ENCODE data around the gene BRI3BP. TPM values are rescaled to one million over a fixed set of nuclear protein-coding genes. Genes with fewer than 3 reads are reported as not detected.

The BRI3BP gene
- total RNA-seq, 1 donor = 2.2 TPM

- H3K79me2 ChIP-seq (ENCODE audit: insufficient read depth, low read length) = no peaks in the 10 kb centered on the region
- no peak overlapping the region for H2AFZ ChIP-seq (ENCODE audit: low read length)
- H4K20me1 ChIP-seq (ENCODE audit: insufficient read depth, low read length) = no peaks in the 10 kb centered on the region
- no peak overlapping the region for H3K4me2 ChIP-seq (ENCODE audit: insufficient read depth, low read length)
- H3K9me3 ChIP-seq (ENCODE audit: low read depth, low read length) = no peaks in the 10 kb centered on the region
- peak; percentile 11 for TF ChIP-seq CTCF (IDR thresholded peaks at IDR 0.05; ENCODE audit: extremely low read depth, low read depth, low read length)
- no peak for DNase-seq (ENCODE audit: insufficient read length, low spot score, missing footprints)
- H3K27me3 ChIP-seq (ENCODE audit: insufficient read depth, low read length) = no peaks in the 10 kb centered on the region
- no peak overlapping the region for H3K27ac ChIP-seq (ENCODE audit: low read depth, low read length)
- H3K4me3 ChIP-seq (ENCODE audit: insufficient read depth, low read length) = no peak overlapping the region
- no peaks in the 10 kb centered on the region for H3K4me1 ChIP-seq (ENCODE audit: insufficient read depth, low read length)
- H3K36me3 ChIP-seq (ENCODE audit: insufficient read depth, low read length) = no peaks in the 10 kb centered on the region
Measured at GRCh38 chr12:125038976-125039625, 45.7 kb downstream of the BRI3BP start.

- no peaks in the 10 kb centered on the region for H3K36me3 ChIP-seq (ENCODE audit: insufficient read depth, low read length)
- peak overlapping the region; percentile 93 for H3K4me2 ChIP-seq (ENCODE audit: insufficient read depth, low read length)
- peak; percentile 78 for DNase-seq (ENCODE audit: insufficient read length, low spot score, missing footprints)
- no peaks in the 10 kb centered on the region for H3K27me3 ChIP-seq (ENCODE audit: insufficient read depth, low read length)
- TF ChIP-seq CTCF (IDR thresholded peaks at IDR 0.05; ENCODE audit: extremely low read depth, low read depth, low read length) = no peak
- peaks cover 4% of the 10 kb centered on the region for H3K4me1 ChIP-seq (ENCODE audit: insufficient read depth, low read length)
- H4K20me1 ChIP-seq (ENCODE audit: insufficient read depth, low read length) = no peaks in the 10 kb centered on the region
- no peaks in the 10 kb centered on the region for H3K9me3 ChIP-seq (ENCODE audit: low read depth, low read length)
- H3K27ac ChIP-seq (ENCODE audit: low read depth, low read length) = no peak overlapping the region
- H3K79me2 ChIP-seq (ENCODE audit: insufficient read depth, low read length) = no peaks in the 10 kb centered on the region
- H2AFZ ChIP-seq (ENCODE audit: low read length) = peak overlapping the region; percentile 96
- peak overlapping the region; percentile 75 for H3K4me3 ChIP-seq (ENCODE audit: insufficient read depth, low read length)
Measured at GRCh38 chr12:125049093-125049458, 55.6 kb downstream of the BRI3BP start.

- Histone ChIP-seq H4K20me1 (ENCODE audit: insufficient read depth, low read length) (no peaks in the 10 kb centered on the region), H3K27me3 (ENCODE audit: insufficient read depth, low read length) (no peaks in the 10 kb centered on the region), H3K79me2 (ENCODE audit: insufficient read depth, low read length) (no peaks in the 10 kb centered on the region), H3K36me3 (ENCODE audit: insufficient read depth, low read length) (no peaks in the 10 kb centered on the region), H3K9me3 (ENCODE audit: low read depth, low read length) (no peaks in the 10 kb centered on the region), H3K4me3 (ENCODE audit: insufficient read depth, low read length) (no peak overlapping the region), H2AFZ (ENCODE audit: low read length) (no peak overlapping the region), H3K27ac (ENCODE audit: low read depth, low read length) (no peak overlapping the region), H3K4me1 (ENCODE audit: insufficient read depth, low read length) (peaks cover 4% of the 10 kb centered on the region), H3K4me2 (ENCODE audit: insufficient read depth, low read length) (no peak overlapping the region)
- no peak for DNase-seq (ENCODE audit: insufficient read length, low spot score, missing footprints)
- no peak for TF ChIP-seq CTCF (IDR thresholded peaks at IDR 0.05; ENCODE audit: extremely low read depth, low read depth, low read length)
Measured at GRCh38 chr12:125050446-125050845, 57.0 kb downstream of the BRI3BP start.

GRCh38 chr12:125050868-125051267 is 57.4 kb downstream of the BRI3BP start:
- peak overlapping the region; percentile 0 for H2AFZ ChIP-seq (ENCODE audit: low read length)
- no peaks in the 10 kb centered on the region for H3K9me3 ChIP-seq (ENCODE audit: low read depth, low read length)
- peak; percentile 72 for DNase-seq (ENCODE audit: insufficient read length, low spot score, missing footprints)
- H3K4me3 ChIP-seq (ENCODE audit: insufficient read depth, low read length) = no peak overlapping the region
- no peaks in the 10 kb centered on the region for H3K36me3 ChIP-seq (ENCODE audit: insufficient read depth, low read length)
- no peaks in the 10 kb centered on the region for H3K79me2 ChIP-seq (ENCODE audit: insufficient read depth, low read length)
- no peak for TF ChIP-seq CTCF (IDR thresholded peaks at IDR 0.05; ENCODE audit: extremely low read depth, low read depth, low read length)
- no peak overlapping the region for H3K4me2 ChIP-seq (ENCODE audit: insufficient read depth, low read length)
- no peaks in the 10 kb centered on the region for H3K27me3 ChIP-seq (ENCODE audit: insufficient read depth, low read length)
- peaks cover 4% of the 10 kb centered on the region for H3K4me1 ChIP-seq (ENCODE audit: insufficient read depth, low read length)
- H4K20me1 ChIP-seq (ENCODE audit: insufficient read depth, low read length) = no peaks in the 10 kb centered on the region
- H3K27ac ChIP-seq (ENCODE audit: low read depth, low read length) = no peak overlapping the region
